HEK293 (cell line): Measurements from ENCODE around the gene ZNF436.
A peak's percentile ranks its signal among the peaks of the same experiment; 100 is the strongest.

Source experiments
- HOXD13 ChIP-seq: sonication (generic); formaldehyde crosslinking; IDR thresholded peaks from 2 replicates; pipeline ENCODE4 v1.8.0; 2022; ENCODE audit warnings: missing genetic modification reagents, borderline replicate concordance
- KLF1 ChIP-seq: fragments of 450-650 bp; formaldehyde crosslinking; IDR thresholded peaks from 2 replicates; pipeline ENCODE4 v1.5.1; 2016; ENCODE audit warnings: missing biosample characterization, missing genetic modification characterization
- KLF9 ChIP-seq: fragments of 450-650 bp; formaldehyde crosslinking; IDR thresholded peaks from 2 replicates; pipeline ENCODE4 v1.5.1; 2016; ENCODE audit warnings: missing biosample characterization, missing genetic modification characterization, low read depth
- MYNN ChIP-seq: fragments of 450-650 bp; formaldehyde crosslinking; IDR thresholded peaks from 2 replicates; pipeline ENCODE4 v1.5.1; 2016; ENCODE audit warnings: missing biosample characterization, missing genetic modification characterization, borderline replicate concordance
- PBX3 ChIP-seq: sonication (generic); formaldehyde crosslinking; IDR thresholded peaks from 2 replicates; pipeline ENCODE4 v1.8.1; 2022; ENCODE audit warnings: mild to moderate bottlenecking, moderate library complexity, missing genetic modification reagents
- TRIM28 ChIP-seq: IDR thresholded peaks from 2 replicates; pipeline ENCODE4 v1.6.1; 2011; ENCODE audit warnings: low read length, control low read depth, borderline replicate concordance
- TSHZ1 ChIP-seq: fragments of 450-650 bp; formaldehyde crosslinking; IDR thresholded peaks from 2 replicates; pipeline ENCODE4 v1.5.1; 2016; ENCODE audit warnings: missing biosample characterization, missing genetic modification characterization, borderline replicate concordance
- WT1 ChIP-seq: fragments of 450-650 bp; formaldehyde crosslinking; IDR thresholded peaks from 2 replicates; pipeline ENCODE4 v1.5.1; 2016; ENCODE audit warnings: missing biosample characterization, missing genetic modification characterization
- ZIC2 ChIP-seq: fragments of 450-650 bp; formaldehyde crosslinking; IDR thresholded peaks from 2 replicates; pipeline ENCODE4 v1.5.1; 2016; ENCODE audit warnings: missing biosample characterization, missing genetic modification characterization
- ZNF10 ChIP-seq: fragments of 450-650 bp; formaldehyde crosslinking; IDR thresholded peaks from 2 replicates; pipeline ENCODE4 v1.5.1; 2017; ENCODE audit warnings: missing biosample characterization, missing genetic modification characterization
- ZNF121 ChIP-seq: fragments of 450-650 bp; formaldehyde crosslinking; IDR thresholded peaks from 2 replicates; pipeline ENCODE4 v1.5.1; 2016; ENCODE audit warnings: missing biosample characterization, missing genetic modification characterization
- ZNF140 ChIP-seq: fragments of 450-650 bp; formaldehyde crosslinking; IDR thresholded peaks from 2 replicates; pipeline ENCODE4 v1.5.1; 2016; ENCODE audit warnings: missing biosample characterization, missing genetic modification characterization
- ZNF148 ChIP-seq: fragments of 450-650 bp; formaldehyde crosslinking; IDR thresholded peaks from 2 replicates; pipeline ENCODE4 v1.5.0; 2017; ENCODE audit warnings: missing biosample characterization, missing genetic modification characterization, borderline replicate concordance
- ZNF157 ChIP-seq: fragments of 450-650 bp; formaldehyde crosslinking; IDR thresholded peaks from 2 replicates; pipeline ENCODE4 v1.5.1; 2016; ENCODE audit warnings: missing biosample characterization, missing genetic modification characterization
- ZNF174 ChIP-seq: fragments of 450-650 bp; formaldehyde crosslinking; IDR thresholded peaks from 2 replicates; pipeline ENCODE4 v1.5.0; 2017; ENCODE audit warnings: missing biosample characterization, mild to moderate bottlenecking, missing genetic modification characterization
- ZNF175 ChIP-seq: fragments of 450-650 bp; formaldehyde crosslinking; IDR thresholded peaks from 2 replicates; pipeline ENCODE4 v1.5.1; 2016; ENCODE audit warnings: missing biosample characterization, missing genetic modification characterization
- ZNF23 ChIP-seq: fragments of 450-650 bp; formaldehyde crosslinking; IDR thresholded peaks from 2 replicates; pipeline ENCODE4 v1.5.1; 2016; ENCODE audit warnings: missing biosample characterization, missing genetic modification characterization, borderline replicate concordance
- ZNF26 ChIP-seq: fragments of 450-650 bp; formaldehyde crosslinking; IDR thresholded peaks from 2 replicates; pipeline ENCODE4 v1.5.1; 2016; ENCODE audit warnings: missing biosample characterization, missing genetic modification characterization
- ZNF280C ChIP-seq: fragments of 450-650 bp; formaldehyde crosslinking; IDR thresholded peaks from 2 replicates; pipeline ENCODE4 v1.5.1; 2016; ENCODE audit warnings: missing biosample characterization, missing genetic modification characterization
- ZNF335 ChIP-seq: fragments of 450-650 bp; formaldehyde crosslinking; conservative IDR thresholded peaks from 2 replicates; pipeline ENCODE4 v1.5.1; 2016; ENCODE audit warnings: missing biosample characterization, missing genetic modification characterization
- ZNF416 ChIP-seq: fragments of 450-650 bp; formaldehyde crosslinking; IDR thresholded peaks from 2 replicates; pipeline ENCODE4 v1.5.1; 2016; ENCODE audit warnings: missing biosample characterization, missing genetic modification characterization
- ZNF510 ChIP-seq: fragments of 450-650 bp; formaldehyde crosslinking; IDR thresholded peaks from 2 replicates; pipeline ENCODE4 v1.5.1; 2018; ENCODE audit warnings: mild to moderate bottlenecking, missing genetic modification characterization, missing biosample characterization; ENCODE audit not compliant: insufficient replicate concordance
- ZNF549 ChIP-seq: fragments of 450-650 bp; IDR thresholded peaks from 2 replicates; pipeline ENCODE4 v1.5.1; 2018; ENCODE audit warnings: missing biosample characterization, missing genetic modification characterization, mild to moderate bottlenecking, inconsistent platforms, moderate library complexity
- ZNF571 ChIP-seq: fragments of 450-650 bp; formaldehyde crosslinking; IDR thresholded peaks from 2 replicates; pipeline ENCODE4 v1.5.0; 2017; ENCODE audit warnings: missing biosample characterization, missing genetic modification characterization
- ZNF580 ChIP-seq: fragments of 450-650 bp; formaldehyde crosslinking; IDR thresholded peaks from 2 replicates; pipeline ENCODE4 v1.5.1; 2016; ENCODE audit warnings: missing biosample characterization, missing genetic modification characterization
- ZNF585B ChIP-seq: fragments of 450-650 bp; formaldehyde crosslinking; IDR thresholded peaks from 2 replicates; pipeline ENCODE4 v1.5.1; 2016; ENCODE audit warnings: missing biosample characterization, missing genetic modification characterization
- ZNF623 ChIP-seq: fragments of 450-650 bp; formaldehyde crosslinking; IDR thresholded peaks from 2 replicates; pipeline ENCODE4 v1.5.1; 2016; ENCODE audit warnings: missing biosample characterization, missing genetic modification characterization
- ZNF830 ChIP-seq: fragments of 450-650 bp; IDR thresholded peaks from 2 replicates; pipeline ENCODE4 v1.5.0; 2018; ENCODE audit warnings: missing biosample characterization, missing genetic modification characterization, low read depth, mild to moderate bottlenecking, moderate library complexity

Gene ZNF436

GRCh38 chr1:23403735-23404486, 34.3 kb upstream of the ZNF436 start (continued):
- no peak for TF ChIP-seq TSHZ1 (tag by site-specific recombination)
- no peak for TF ChIP-seq ZNF585B (tag by site-specific recombination)
- TF ChIP-seq HOXD13 = no peak
- no peak for TF ChIP-seq ZNF140 (tag by site-specific recombination)
- TF ChIP-seq ZNF571 (tag by site-specific recombination) = no peak
- TF ChIP-seq PBX3 (CRISPR knock-in tag) = no peak
- TF ChIP-seq TRIM28 = no peak; the same call in 1 of the 2 replicates
- TF ChIP-seq ZNF26 (tag by site-specific recombination) = no peak
- no peak for TF ChIP-seq ZNF23 (tag by site-specific recombination)
- no peak; the same call in 1 of the 2 replicates for TF ChIP-seq KLF1 (tag by site-specific recombination)
- TF ChIP-seq ZNF280C (tag by site-specific recombination) = no peak
- TF ChIP-seq ZNF174 = no peak
- peak; percentile 83 for TF ChIP-seq ZNF335
- no peak for TF ChIP-seq ZNF121
- no peak for TF ChIP-seq MYNN (tag by site-specific recombination)
- TF ChIP-seq ZNF416 = no peak
- TF ChIP-seq ZNF148 (tag by site-specific recombination) = no peak
- TF ChIP-seq ZNF830 (tag by site-specific recombination) = no peak
- TF ChIP-seq ZNF623 (tag by site-specific recombination) = no peak
- no peak for TF ChIP-seq WT1 (tag by site-specific recombination)
- no peak for TF ChIP-seq ZNF10 (tag by site-specific recombination)
- TF ChIP-seq ZNF157 (tag by site-specific recombination) = no peak
- no peak for TF ChIP-seq ZNF580
- TF ChIP-seq ZIC2 (tag by site-specific recombination) = peak; percentile 42
- peak; percentile 74; the same call in 1 of the 2 replicates for TF ChIP-seq KLF9 (tag by site-specific recombination)
- TF ChIP-seq ZNF175 = no peak
- no peak for TF ChIP-seq ZNF510 (tag by site-specific recombination)
- TF ChIP-seq ZNF549 (tag by site-specific recombination) = no peak
